GM19035 (cell line): ENCODE data around the gene SIX6.
"Not testable (repeated sequence)": the region's sequence is repeated elsewhere in the genome, so short reads cannot be mapped to it uniquely, and the experiment has no call there.

Experiments used
- ATAC-seq: cut with Tn5 transposase; IDR thresholded peaks from one replicate; pipeline ENCODE4 v1.9.1; 2021; ENCODE audit not compliant: unreplicated experiment

Gene SIX6

DNA sequence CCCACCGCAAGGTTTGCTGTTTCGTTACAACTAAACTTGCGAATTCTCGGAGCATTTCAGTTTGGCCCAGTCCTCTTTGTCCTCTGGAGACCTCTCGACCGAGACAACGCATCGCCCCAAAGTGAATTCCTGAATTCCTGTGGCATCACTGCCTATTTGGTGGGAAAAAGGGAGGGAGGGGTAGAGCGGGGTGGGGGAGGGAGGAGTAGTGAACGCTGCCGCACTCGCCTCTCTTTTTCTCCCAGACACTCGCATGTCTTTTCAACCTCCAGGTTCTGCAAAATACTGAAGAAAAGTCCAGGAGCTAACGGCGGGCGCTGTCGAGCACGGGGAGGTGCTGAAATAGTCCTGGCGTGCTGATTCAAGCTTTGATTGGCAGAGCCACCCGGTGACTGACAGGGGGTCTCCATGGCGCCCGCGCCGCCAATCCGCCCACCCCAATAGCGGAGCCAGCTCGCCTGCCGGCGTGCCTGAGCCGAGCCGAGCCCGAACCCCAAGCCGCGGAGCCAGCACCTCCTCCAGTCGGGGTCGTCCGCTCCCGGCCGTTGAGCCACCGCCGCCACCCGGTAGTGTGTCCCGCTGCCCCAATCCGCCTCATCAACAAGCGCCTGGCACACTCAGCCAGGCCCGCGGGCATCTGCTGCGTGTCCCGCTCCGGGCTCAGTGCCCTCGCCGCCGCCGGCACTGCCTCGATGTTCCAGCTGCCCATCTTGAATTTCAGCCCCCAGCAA lies at the start of gene SIX6:
Gene SIX6 (plus strand): TSS at position 440 of the 731 bp plus-strand sequence. CDS start 253 bp downstream, at position 693.
- no peak for ATAC-seq

DNA sequence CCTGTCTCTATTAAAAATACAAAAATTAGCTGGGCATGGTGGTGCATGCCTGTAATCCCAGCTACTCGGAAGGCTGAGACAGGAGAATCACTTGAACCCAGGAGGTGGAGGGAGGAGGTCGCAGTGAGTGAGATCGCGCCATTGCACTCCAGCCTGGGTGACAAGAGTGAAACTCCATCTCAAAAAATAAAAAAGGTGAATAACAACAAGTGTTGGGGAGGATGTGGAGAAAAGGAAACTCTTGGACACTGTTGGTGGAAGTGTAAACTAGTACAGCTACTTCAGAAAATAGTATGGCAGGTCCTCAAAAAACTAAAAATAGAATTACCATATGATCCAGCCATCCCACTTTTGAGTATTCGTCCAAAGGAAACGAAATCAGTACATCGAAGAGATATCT lies 28.7 kb upstream of the SIX6 start:
- not testable (repeated sequence) for ATAC-seq

DNA sequence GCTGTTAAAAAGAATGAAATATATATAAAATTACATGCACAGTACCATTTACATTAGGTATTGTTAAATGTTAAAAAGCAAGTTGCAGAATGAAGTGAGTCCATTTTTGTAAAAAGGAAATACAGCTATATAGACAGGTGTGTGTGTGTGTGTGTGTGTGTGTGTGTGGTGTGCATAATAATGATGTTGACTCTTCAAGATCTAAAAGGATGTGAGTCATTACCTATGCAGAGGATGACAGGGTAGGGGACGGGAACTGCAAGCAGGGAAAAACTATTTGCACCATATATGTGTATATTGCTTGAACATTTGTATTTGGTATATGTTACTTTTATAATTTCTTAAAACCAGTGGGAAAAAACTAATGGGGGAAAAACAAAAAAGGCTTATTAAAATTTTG lies 26.2 kb upstream of the SIX6 start:
- ATAC-seq = no peak

DNA sequence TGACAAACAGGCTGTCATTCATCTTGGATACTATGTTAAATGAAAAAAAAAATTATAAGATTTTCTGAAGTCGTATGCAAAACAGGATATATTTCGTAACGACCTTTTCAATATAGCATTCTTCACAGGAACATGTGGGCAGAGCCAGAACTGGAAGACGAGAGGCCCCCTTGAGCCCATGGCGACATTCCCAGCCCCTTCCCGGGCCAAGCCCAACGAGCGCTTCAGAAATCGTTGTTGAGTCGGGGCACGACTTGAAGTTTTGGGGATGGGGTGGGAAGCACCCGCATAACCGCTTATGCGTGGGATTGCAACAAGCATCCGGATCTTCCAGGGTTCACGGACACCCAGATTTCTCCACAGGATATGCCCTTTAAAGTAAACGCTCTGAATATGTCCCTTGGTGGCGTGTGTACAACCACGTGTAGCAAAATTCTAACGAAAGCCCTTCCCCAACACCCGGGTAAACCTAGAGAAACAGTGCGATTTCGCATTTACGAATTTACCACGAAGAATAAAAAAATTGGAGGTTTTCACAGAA lies 23.8 kb upstream of the SIX6 start:
- no peak for ATAC-seq

GRCh38 chr14:60485598-60486251 lies 23.2 kb upstream of the SIX6 start, which contains the start of gene C14orf39:
C14orf39 (minus strand) TSS chr14:60486063; CDS start chr14:60485078, 985 bp downstream.
- no peak for ATAC-seq

DNA sequence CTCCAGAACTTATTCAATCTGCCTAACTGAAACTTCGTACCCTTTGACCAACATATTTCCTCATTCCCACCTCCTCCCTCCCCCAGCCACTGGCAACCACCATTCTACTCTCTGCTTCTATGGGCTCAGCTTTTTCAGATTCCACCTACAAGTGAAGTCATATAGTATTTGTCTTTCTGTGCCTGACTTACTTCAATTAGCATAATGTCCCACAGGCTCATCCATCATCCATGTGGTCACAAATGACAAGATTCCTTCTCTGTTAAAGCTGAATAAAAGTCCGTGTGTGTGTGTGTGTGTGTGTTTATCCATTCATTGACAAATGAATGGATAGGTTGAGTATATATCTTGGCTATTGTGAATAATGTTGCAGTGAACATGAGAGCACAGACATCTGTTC lies 21.7 kb upstream of the SIX6 start:
- no peak for ATAC-seq

- ATAC-seq = no peak
These were observed 20.8 kb upstream of the SIX6 start for GRCh38 chr14:60488175-60488574.

- ATAC-seq = no peak
These were observed 18.7 kb upstream of the SIX6 start for GRCh38 chr14:60490270-60490669.

GRCh38 chr14:60495946-60496345 lies 13.0 kb upstream of the SIX6 start:
- no peak for ATAC-seq

GRCh38 chr14:60502541-60502940 lies 6.4 kb upstream of the SIX6 start:
- no peak for ATAC-seq

DNA sequence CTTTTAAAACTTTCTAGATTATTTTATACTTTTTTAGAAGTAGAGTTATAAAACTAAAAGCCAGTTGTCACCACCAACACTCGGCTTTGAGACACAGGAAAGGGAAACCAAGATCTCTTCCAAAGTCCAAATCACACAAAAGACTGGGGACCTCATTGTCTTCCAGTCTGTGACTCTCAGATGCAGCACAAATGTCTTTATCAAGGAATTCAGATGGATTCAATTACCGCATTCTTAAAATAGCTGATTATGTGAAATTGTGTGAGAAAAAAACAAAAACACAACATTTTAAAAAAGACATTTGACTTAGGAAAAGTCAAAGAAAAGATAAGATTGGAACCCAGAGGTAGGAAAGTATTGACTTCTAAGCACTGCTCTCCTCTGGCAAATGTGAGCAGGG lies 3.5 kb upstream of the SIX6 start:
- ATAC-seq = no peak

DNA sequence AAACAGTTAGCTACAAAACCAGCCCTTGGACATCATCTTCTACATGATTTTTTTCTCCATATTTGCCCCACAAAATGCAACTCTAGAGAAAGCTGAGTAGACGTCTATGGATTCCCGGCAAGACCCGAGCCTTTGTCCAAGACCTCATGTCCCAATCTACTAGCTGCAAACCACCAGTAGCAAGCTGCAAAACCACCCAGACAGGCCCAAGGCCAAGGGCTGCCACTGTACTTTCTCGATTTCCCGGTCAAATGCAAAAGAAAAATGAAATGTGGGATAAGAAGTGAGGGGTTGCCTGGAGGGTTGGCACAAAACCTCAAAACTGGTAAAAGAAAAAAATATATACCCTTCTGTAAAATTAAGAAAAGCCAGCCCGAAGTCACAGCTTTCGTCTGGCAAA lies 2.9 kb upstream of the SIX6 start:
- no peak for ATAC-seq

DNA sequence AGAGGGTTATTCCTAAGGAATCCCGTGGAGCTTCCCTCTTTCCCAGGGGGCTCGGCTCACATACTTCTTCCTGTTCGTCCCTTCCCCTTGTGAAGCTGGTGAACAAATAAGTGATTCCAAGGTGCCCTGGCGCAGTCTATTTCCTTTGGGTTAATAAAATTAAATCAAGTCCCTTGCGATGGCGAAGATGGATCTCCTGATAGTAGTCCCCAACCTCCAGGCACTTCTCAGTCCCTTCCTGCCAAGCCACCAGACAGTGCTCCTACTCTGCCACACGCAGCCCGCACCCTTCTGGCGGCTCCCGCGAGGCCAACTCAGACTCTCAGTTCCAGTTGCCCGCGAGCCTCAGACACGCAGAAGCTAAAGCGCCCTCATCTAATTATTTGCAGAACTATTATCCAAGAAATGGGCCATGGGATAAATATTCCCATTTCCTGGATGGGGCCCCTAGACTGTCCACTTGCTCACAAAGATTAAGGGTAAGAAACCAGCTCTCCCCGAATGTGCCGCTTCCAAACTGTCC lies 2.4 kb upstream of the SIX6 start:
- no peak for ATAC-seq

DNA sequence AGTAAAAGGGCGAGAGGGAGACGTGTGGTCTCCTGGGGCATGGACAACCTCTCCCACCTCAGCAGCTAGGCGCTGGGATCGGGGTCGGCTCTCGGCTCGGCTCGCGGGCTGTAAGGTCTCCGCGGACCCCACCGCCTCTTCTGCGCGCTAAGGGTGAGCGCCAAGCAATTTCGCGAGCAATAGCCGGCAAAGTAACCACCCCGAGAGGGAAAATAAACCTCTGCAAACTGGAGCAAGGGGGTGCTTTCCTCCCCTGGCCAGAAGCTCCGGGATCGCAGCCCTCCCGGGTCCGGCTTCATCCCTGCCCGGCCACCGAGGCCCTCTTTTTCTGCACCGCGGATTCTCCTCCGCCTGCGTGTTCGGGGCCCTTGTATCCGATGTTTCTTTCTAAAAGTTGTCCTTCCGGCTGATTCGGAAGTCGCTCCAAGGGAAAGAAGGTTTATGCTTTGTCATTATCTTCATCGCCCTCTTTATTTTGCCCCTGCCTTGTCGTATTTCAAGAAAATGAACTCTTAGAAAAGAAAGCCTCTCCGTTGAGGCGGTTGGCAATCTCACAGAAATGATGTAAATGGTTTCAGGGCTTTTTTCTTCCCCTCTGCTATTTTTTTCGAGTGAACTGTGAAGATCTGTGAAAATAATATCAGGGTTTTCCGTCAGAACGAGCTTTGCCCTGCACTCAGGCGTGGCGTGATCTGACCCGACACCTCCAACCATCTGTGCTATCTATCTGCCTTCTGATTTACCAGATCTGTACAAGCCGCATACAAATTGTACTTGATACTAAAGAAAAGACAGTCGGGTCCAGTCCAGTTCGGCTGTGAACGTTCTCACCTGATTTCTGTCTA lies 1.7 kb upstream of the SIX6 start:
- ATAC-seq = no peak

DNA sequence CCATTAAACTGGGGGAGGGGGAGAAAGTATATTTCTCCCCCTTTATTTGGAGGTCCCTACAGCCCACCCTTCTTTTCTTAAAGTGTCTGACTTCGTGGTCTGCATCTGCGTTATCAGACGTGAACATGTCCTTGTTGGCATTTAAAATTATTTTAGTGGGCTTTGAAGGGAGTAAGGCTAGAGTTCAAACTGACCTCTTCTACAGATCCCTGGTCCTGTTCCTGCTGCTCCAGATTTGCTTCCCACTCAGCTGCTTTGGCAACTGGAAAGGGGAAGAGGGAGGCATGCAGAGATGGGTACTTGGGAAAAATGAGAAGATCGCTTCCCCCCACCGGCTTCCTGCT lies 611 bp upstream of the SIX6 start:
- no peak for ATAC-seq

DNA sequence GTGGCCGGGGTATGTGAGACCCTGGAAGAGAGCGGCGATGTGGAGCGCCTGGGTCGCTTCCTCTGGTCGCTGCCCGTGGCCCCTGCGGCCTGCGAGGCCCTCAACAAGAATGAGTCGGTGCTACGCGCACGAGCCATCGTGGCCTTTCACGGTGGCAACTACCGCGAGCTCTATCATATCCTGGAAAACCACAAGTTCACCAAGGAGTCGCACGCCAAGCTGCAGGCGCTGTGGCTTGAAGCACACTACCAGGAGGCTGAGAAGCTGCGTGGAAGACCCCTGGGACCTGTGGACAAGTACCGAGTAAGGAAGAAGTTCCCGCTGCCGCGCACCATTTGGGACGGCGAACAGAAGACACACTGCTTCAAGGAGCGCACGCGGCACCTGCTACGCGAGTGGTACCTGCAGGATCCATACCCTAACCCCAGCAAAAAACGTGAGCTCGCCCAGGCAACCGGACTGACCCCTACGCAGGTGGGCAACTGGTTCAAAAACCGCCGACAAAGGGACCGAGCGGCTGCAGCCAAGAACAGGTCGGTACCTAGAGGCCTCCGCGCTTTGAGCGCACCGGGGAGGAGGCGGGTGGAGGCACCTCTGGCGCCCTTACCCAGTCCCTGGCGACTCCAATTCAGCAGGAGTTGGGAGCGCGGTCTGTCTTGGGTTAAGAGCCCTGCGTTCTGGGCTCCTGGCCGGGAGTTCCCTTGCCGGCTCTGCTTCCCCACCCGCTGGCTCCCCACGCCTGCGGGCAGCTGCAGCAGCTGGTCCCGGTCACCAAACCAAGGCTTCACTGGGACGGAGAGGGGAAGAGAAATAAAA lies 700 bp downstream of the SIX6 start:
- ATAC-seq = no peak

DNA sequence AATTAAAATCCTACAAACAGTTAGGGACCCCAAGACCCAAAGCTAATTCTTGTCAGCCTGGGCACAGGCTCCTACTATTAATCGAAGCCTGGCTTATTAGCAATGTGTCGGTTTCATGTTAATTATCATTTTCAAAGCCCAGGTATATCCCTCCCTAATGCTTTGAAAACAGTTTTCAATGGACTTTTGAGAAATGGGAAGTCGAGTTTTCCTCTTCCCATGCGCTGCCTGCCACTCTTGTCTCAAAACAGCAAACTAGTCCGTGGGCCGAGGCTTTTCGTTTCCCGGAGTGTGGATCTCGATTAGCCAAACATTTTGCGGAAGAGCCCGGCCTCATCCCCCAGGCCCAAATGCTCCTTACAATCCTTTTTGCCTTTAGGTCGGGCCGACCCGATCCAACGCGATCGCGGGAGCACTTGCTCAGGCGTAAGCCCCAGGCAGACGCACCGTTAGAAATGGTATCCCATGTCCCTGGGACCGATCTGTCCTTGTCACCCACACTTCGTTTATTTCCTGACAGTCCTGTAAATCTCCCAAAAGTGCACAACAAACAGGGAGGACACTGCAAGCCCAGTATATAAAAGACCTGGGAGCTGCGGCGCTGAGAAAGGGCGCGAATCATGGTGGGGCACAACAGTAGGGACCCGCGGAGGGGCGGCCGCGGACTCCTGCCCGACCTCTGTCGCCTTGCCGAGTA lies 1.5 kb downstream of the SIX6 start:
- no peak for ATAC-seq

- ATAC-seq = no peak
These were observed 2.1 kb downstream of the SIX6 start for GRCh38 chr14:60510951-60511599.

DNA sequence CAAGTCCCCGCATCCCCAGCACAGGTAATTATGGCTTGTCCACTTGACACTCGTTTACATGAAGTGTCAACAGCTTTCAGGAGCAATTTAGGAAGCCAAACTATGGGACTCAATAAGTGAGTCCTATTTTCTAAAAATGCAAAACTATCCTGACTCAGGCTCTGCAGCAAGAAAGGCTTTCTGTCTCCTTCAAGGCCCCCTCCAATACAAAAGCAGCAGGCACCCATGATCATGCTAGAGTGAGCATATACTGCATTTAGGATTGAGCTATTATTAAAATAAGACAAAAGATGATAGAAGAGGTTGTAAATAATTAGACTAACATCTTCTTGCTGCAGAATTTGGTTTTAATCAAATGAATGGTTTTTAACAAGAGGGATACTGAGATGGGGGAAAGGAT lies 3.2 kb downstream of the SIX6 start:
- ATAC-seq = no peak
